ENCODE results near the gene TULP4.
"Not testable (repeated sequence)": the region's sequence is repeated elsewhere in the genome, so short reads cannot be mapped to it uniquely, and the experiment has no call there.

Gene TULP4

GRCh38 chr6:158531970-158532369 is 219.7 kb downstream of the TULP4 start:
- DNase-seq (ENCODE audit: low read depth) = no peak

GRCh38 chr6:158536084-158536890 is 224.0 kb downstream of the TULP4 start:
- DNase-seq (ENCODE audit: low read depth) = peak; percentile 61

DNA sequence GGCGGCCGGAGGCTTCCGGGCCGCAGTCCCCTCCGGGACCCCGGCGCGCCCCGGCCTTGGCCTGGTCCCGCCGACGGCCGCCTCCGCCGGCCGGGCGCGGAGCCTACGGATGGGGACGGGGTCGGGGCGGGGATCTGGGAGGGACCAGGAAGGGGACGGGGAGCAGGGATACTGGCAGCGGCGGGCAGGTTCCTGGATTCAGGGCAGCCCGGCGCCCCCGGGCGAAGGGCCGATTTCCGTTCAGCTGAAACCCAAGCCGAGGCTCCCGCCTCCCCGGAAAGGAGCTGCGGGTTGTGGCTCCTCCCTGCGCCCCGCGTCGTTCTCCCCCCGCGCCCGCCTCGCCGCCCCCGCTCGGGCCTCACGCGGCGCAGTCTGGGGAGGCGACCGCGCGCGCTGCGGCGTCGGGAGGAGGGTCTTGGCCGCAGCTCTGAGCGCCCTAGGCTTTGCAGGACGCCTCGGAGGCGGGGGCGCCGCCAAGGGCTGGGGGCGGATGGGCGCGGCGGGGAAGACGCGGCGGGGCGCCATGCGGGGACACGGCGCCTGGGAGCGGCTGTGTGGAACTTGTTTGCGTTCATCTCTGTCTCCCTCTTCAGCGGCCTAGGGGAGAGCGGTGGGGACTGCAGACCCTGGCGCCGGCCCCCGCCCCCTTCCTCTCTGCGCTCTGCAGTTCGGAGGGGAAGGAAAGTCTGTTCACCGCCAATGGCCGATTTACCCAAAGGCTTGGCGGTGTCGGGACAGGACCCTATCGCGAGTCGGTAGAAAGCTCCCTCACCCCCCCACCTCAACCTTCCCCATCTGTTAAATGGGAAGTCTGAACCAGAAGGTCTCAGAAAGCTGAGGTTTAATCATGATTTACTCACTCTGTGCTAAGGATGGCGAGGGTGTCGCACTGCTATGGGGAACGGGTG is 224.9 kb downstream of the TULP4 start:
- peak; percentile 6 for DNase-seq (ENCODE audit: low read depth)

GRCh38 chr6:158538741-158539140 is 226.5 kb downstream of the TULP4 start:
- no peak for DNase-seq (ENCODE audit: low read depth)

DNA sequence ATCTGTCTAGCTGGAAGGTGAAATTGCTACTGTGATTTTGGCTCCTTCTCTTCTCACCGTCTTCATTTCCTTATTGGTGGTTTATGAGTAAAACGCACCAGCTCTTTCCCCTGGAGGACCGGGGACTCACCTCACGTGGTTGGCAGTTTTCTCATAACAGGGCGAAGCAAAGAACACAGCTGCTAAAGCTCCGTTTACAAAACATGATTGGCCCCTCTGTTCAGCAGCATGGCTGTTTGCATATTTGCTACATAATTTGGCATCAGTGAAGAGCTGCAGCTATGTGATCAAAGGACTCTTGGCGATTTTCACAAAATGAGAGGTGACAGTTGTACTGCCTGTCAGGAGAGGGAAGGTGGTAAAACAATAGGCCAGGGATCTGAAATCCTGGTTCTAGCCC is 227.1 kb downstream of the TULP4 start:
- no peak for DNase-seq (ENCODE audit: low read depth)

DNA sequence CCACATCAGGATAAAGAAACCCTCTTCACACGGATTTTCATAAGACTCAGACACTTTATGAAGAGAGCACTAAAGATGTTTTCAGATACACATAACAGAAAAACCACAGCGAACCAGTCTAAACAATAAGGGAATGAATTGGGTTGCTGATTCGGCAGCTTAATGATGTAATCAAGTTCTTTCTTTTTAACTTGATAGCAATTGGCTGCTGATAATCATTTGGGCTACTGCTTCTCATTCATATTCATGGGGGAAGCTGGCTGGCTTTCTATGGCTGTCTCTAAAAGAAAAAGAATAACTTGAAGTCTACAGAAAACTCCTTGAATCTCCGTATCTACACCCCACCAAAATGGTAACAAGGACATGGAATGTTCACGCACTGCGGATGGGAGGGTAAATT is 227.6 kb downstream of the TULP4 start:
- no peak for DNase-seq (ENCODE audit: low read depth)

- no peak for DNase-seq (ENCODE audit: low read depth)
These were observed 231.4 kb downstream of the TULP4 start for GRCh38 chr6:158543606-158544185.

DNA sequence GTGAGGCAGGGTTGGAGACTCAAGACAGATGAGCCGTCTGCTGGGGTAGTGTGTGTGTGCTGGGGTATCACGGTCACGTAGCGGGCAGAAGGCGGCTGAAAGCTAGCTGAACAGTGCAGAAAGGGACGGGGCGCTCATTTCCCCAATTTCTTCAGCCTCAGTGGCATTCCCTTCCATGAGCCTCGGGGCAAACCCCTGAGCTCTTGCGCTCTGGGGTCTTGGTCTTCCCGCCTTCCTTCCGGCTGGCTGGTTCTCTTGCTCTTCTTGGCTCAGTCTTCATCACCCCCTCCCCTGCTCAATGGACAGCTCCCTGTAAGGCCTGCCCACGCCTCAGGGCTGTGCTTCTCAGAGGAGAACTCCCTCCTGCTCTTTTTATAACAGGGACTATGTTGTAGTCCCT is 232.2 kb downstream of the TULP4 start:
- DNase-seq (ENCODE audit: low read depth) = no peak

DNA sequence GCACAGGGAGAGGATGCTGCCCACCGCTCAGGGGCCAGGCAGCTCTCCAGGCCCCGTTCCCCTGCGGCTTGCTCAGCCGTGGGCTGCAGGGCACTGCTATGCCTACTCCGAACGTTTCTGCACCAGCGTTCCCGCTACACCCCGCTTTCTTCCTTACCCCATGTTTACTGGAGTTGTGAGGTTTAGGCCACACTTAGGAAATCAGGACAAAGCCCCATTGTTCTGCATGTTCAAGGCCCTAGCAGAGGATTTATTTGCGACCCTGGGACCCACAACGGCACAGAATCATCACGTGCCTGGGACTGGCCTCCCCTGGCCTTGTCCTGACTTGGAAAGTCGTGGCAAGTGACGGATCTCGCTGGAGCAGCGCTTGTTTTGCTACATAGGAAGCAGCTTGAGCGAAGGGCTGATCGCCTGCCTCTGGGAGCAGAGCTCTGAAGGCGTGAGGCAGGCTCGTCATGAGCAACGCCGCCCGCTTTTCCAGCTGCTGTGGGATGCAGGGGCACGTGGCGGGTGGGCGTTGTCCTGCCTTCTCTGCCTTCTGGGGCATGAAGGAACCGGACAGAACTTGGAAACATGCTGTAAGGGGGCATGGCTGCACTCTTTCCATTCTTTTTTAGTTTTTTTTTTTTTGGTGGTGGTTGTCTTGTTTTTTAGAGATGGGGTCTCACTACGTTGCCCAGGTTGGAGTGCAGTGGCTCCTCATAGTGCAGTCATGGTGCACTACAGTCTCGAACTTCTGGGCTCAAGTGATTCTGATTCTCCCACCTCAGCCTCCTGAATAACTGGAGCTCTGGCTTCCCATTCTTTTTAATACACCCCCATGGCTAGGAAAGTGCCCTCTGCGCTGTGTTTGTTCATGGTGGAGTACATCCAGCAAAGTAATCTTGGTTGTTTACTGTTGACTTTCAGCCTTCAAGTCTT is 233.0 kb downstream of the TULP4 start:
- no peak for DNase-seq (ENCODE audit: low read depth)

- DNase-seq (ENCODE audit: low read depth) = no peak
These were observed 236.3 kb downstream of the TULP4 start for GRCh38 chr6:158548418-158549161.

DNA sequence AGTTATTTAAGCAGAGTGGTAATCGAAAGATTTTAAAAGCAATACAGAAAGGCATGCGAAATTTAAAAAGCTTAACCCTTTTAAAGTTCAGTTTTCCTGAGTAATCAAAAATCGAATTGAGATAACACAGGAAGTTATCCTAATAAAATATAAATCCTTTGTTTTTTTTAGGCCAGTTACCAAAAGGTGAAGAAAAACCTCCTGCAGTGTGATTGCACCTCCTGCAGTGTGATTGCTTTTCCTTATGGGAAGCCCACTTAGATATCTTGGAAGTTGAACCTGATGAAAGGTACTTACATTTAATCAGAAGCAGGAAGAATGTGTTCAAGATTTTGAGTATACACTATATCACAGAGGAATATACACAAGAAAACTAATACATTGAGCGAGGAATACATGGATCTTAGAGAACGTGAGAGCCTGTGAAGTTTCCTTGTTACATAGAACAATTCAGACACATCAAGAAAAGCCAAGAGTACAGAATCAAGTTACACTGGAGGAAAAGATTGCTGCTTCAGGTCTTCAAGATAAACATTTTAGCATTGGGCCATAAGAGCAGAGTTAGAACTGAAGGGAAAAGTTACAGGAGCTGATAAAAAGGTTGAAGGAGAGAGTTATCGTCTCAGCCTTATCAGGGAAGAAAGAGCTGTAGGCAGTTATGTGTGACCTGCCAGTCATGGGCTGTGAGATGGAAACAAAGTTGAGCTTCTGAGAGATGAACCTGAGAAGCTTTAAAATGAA is 240.0 kb downstream of the TULP4 start:
- no peak for DNase-seq (ENCODE audit: low read depth)

DNA sequence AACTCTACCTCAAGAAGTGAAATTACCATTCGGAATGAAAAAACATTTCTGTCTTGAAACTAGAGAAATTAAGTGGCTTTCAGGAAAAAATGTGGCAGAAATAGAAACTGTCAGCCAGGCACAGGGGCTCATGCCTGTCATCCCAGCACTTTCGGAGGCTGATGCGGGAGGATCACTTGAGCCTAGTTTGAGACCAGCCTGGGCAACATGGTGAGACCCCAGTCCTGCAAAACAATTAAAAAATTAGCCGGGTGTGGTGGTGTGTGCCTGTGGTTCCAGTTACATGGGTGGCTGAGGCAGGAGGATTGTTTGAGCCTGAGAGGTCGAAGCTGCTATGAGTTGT is 240.5 kb downstream of the TULP4 start:
- DNase-seq (ENCODE audit: low read depth) = no peak

DNA sequence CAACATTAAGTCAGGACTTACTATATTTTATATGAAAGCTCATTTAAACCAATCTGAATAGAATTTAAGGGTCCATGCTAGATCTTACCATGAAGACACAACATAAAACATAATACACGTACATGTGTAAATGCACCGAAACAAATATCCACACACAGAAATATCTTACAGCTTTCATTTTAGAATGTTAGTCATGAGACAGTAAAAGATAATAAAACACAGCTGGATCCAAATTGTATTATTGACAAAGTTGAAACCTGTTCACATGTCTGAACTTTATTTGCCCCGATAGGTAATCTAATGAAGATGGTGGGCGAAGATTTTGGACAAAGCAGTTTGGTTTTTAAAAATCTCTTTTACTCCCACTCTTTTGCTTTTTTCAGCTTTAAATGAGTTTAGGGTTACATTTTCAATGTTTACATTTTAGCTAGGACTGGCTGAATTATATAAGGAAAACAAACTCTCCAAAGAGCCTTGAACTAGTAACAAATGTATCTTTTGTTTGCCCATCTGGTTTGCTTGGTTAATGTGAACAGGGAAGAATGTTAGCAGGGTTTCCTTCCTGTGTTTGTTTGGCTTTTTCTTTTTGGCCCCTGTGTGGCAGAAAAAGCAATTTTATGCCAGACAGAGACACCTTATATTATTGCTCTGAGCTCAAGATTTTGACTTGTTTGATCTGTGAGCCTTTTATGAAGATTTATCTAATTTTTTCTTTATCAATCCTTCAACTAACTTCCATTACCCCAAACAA is 242.5 kb downstream of the TULP4 start:
- DNase-seq (ENCODE audit: low read depth) = no peak

DNA sequence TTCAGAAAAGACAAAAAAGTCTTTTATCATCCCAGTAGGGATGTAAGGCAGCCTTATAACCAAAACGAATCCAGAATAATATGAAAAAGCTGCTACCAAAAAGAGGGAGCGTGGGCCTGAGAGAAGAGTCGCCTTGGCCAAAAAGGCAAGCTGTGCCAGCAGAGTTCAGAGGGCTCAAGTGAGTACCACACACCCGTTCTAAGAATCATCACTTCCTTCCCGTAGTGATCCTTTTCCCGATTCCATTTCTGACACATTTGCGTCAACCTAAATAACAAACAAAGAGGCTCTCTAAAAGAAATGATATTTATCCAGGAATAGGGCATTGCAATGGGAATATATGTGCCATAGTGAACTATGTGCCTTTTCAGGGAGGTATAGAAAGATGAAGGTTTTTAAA is 243.8 kb downstream of the TULP4 start:
- no peak for DNase-seq (ENCODE audit: low read depth)

GRCh38 chr6:158557110-158557509 is 244.8 kb downstream of the TULP4 start:
- not testable (repeated sequence) for DNase-seq (ENCODE audit: low read depth)

DNA sequence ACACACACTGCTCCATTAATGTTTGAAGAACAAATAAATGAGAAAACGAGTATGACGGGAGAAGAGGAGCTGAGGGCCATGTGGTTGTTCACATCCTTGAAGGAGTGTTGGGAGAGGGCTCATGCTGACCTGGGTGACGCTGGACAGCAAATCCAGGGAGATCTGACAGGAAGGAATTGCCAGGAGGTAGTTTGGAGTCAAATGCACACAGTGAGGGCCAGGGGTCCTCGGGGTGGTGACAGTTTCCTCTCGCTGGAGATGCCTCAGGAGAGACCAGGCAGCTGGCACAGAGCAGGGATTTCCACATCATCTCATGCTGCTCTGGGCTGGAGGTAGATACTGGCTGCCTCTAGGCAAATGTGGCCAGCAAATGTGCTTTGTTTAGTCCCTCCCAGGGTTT is 245.7 kb downstream of the TULP4 start:
- DNase-seq (ENCODE audit: low read depth) = no peak

DNA sequence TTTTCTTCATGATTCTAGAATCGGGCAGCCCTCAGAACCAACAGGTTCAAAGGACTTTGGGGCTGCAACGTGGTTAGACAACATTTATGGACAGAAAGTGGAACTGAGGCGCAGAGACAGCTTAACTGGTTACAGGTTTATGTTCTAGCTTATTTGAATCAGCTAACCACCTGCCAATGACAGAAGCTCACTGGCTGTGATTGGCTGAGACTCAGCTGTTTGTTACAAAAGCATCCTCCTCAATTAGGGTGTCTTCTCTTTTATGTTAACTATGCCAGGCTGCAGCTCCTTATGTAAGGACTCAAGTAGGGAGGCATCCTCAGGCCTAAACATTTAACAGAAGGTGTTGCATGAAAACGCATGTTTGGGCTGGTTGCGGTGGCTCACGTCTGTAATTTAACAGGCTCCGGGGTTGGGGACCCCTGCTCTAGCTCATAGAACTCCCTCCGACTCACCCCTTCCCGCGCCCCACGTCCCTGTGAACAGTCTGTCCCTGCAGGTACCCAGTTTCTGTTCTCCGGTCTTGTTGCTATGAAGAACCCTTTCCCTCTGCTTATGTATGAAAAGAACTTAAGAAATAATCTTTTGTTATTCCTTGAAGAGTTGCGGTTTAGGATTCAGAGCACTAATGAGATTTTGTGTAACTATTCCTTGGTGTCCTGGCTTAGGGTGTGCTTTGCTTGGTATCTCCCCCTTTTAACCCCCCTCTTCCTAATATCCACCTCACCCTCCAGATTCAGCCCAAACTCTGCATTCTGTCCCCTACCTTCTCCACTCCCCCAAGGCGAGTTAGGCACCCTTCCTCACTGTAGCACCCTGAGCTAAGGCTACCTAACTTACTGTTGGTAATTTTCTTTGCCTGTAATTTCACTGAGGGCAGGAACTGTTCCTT is 246.4 kb downstream of the TULP4 start:
- DNase-seq (ENCODE audit: low read depth) = no peak

DNA sequence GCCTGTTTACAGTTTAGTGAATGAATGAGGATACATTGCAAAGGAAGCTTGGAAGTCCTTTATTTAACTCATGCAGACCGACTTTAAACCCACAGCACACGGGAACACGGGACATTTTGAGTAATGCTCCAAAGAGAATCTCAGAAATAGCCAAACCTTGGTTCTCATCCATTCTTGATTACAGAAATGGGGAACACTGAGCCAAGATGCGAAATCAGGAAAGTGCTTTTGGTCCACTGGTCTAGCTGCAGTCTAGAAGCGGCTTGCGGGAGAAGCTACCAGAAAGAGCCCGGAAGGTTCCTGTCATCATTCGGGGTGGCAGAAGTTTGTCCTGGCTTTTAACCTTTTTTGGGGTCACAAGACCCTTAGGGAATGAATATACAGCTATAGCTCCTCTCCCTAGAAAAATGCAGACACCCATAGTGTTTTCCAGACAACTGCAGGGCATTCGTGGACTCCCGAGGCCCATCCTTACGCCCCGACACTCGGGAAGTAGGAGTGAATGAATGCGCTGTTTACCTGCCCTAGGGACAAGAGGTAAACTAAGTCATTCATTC is 247.2 kb downstream of the TULP4 start:
- DNase-seq (ENCODE audit: low read depth) = no peak

Measured in activated T-cell treated with anti-CD3 and anti-CD28 coated beads for 48 hours (primary cell).